CD4-positive, alpha-beta T cell treated with Interleukin-1 beta for 1 hour (primary cell): ENCODE data around the gene PIGR.

ENCODE experiments used
- DNase-seq, 2 donors: peaks; one replicate each; pipeline ENCODE4 v3.0.0-alpha.2; 2020 to 2022

Gene PIGR

GRCh38 chr1:206958144-206958543 is 11.9 kb upstream of the PIGR start:
- DNase-seq: no peak

DNA sequence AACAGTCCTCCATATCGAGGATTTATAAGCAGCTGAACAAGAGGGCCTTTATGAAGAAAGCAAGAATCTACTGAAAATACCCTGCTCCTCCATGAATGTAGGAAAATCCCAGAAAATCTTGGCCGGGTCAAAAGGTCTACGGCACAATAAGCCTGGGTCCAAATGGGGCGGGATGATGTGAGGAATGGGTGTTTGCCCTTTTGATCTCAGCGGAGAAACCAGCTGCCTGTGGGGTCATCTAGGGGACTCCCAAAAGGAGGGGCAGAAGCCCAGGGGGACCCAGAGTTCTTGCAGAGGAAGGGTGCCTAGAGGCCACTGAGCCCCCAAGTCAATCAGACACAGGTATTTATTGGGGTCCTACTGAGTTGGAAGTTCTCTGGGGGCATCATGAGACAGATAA is 11.4 kb upstream of the PIGR start:
- no peak for DNase-seq

DNA sequence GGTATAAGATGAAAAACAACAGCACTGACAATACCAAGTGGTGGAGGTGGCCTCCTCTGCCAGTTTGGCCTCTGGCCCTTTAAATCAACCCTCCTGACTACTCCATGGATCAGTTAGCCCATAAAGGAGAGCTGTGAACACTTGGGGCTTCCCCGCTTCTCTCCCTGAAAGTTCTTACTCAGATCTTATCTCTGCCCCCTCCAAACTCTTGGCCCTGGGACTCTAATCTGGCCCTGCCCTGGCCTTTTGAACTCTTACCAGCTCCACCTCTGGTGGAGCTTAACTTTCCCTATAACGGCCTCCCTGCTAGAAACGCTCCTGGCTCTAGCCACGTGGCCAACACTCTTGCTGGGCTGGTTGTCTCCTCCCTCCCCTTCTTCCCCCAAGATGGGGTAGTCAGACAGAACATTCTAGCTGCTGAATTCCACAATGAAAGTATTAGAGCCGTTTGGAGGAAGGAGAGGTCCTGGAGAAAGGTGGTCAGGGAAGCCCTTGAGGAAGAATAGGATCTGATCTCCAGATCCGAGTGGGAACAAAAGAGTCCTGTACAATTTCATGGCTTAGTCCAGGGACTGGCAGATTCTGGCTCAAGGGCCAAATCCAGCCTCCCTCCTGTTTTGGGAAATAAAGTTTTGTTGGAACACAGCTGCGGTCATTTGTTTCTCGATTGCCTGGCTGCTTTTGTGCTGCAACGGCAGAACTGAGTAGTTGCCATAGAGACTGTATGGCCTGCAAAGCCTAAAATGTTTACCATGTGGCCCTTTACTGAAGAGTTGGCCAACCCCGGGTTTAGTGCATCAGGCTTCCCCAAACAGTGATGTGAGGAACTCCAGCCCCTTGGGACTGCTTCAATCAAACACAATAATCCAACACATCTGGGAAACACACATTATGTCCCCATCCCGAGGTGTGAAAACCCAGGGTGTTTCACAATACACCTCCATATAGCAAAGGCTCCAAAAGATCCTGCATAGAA is 9.5 kb upstream of the PIGR start:
- no peak for DNase-seq

- no peak for DNase-seq
Measured at GRCh38 chr1:206954459-206955342, 8.4 kb upstream of the PIGR start.

- no peak for DNase-seq
Measured at GRCh38 chr1:206953626-206954025, 7.4 kb upstream of the PIGR start.

DNA sequence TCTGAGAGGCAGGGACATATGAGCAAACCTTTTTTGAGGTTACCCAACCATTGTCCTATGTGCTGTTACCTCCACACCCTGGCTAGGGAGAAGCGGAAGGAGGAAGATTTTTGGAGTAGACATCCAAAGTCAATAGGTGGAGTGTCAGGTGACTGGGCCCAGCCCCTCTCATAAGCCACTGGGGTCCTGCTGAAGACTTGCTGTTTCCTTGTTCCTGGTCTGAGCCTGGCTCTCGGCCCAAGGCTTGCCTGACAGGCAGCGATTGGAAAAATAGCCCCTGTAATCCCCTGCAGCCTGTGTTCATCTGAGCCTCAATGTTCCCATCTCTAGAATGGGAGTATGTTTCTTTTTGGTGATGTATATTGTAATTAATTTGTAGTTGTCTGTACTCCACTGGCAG is 6.9 kb upstream of the PIGR start:
- no peak for DNase-seq

DNA sequence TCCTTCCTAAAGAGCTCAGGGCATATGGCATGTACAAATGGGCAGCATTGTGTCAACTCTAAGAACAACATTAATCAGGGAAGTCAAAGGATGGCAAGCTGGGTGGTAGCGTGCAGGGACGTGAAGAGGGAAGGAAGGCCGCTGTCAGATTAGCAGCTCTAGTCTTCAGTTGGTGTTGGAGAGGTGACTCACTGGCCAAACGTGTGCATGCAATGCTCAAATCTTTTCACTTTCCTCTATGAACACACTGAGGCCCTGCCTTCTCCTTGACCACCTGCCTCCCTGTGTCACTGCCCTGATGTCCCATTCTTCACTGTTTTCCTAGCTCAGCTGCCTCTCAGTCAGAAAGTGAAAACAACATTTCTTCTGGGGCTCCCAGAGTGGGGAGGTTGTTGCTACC is 5.9 kb upstream of the PIGR start:
- peak in 1 of 2 donors; percentile 24 for DNase-seq

GRCh38 chr1:206951318-206952100 is 5.2 kb upstream of the PIGR start:
- no peak for DNase-seq

GRCh38 chr1:206949641-206950040 is 3.4 kb upstream of the PIGR start:
- DNase-seq: no peak

DNA sequence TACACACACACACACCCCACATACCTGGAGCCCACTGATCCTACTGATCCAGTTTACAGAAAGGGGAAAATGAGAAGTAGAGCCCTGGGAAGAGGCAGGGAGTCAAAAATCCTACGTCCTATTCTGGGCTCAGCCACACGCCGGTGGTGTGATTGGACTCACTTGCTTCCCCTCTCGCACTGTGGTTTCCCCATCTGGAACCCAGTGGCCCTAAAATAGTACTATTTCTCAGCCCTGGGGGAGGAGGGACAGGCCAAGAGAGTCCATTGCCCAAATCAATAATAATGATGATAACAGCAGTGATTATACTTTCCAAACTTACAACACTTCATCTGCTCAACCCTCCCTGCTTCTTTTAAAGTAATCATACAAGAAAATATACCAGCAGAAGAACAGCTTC is 2.9 kb upstream of the PIGR start:
- no peak for DNase-seq

- no peak for DNase-seq
Measured at GRCh38 chr1:206947255-206947654, 989 bp upstream of the PIGR start.

DNA sequence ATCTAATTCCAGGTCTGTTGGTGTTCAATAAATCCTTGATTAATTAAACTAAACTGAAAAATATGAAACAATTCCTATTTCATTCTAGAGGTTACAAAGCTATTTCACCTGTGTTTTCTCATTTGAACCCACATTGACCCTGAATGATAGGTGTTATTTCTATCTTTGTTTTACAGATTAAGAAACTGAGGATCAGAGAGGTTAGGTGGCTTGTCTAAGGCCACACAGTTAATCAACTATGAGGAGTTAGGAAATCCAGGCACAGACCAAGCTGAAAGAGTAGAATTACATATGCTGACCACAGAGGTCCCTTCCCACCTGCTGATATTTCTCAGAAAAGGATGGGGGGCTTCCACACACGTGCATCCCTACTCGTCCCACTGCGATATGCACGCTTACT is 487 bp downstream of the PIGR start:
- DNase-seq: no peak

GRCh38 chr1:206944703-206945102 is 1.6 kb downstream of the PIGR start:
- DNase-seq: no peak

DNA sequence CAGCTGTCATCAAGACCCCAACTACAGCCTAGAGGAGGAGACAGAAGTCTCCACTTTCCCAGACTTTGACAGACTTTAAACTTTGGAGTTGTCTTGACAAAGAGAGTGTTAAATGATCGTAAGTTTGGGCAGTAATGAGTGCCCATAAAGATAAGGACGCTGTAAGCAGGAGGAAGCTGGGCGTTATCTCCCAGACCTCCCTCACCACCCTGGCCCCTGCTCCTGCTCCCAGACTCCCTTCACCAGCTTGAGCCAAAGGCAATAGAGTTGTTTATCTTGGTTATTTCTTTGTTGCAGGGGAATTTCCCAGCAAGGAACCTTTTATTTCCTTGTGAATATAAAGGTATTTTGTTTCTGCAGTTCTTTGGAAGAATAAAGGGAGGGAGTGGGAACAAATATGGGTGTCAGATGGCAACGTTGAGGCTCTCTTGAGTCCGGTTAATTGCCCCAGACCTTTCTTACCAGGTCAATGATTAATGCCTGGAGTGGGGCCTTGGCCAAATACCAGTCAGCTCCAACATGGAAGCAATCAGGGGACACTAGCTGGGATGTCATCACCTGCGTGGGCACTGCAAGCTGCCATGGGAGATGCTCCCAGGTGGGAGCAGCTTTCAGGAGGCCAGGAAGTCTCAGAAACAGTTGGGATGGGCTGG is 4.4 kb downstream of the PIGR start:
- DNase-seq: no peak

DNA sequence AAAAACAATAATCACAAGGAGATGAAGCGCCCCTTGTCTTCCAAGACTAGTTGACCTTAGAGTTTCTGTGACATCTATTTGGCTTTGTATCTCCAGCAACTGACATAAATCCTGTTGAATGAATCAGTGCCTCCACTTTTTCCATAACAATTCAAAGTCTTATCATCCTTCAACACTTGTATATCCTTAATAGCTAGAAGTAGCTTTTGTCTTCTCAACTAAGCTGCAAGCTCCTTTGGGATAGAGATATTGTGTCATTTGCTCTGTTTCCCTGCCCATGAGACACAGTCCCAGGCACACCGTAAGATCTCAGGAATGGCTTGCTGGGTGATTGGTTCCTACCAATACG is 5.7 kb downstream of the PIGR start:
- DNase-seq: no peak

- DNase-seq: no peak
Measured at GRCh38 chr1:206939841-206940587, 6.3 kb downstream of the PIGR start.

- no peak for DNase-seq
Measured at GRCh38 chr1:206939131-206939530, 7.1 kb downstream of the PIGR start.

DNA sequence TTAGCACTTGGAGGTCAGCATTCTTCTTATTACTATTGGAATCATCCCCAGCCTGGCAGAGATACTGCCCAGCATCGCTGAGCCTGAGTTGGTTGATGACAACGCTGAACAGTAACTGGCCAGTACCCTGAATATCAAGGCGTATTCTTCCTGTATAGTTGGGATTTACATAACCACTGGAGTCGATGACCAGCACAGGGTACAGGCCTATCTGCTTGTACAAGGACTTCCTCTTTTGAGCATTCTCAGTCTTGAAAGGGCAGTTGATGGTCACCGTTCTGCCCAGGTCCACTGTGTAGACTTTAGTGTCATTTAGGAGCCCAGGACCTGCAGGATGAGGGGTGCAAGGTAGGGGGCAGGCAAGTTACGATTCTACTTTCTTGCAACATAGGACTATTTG is 8.8 kb downstream of the PIGR start:
- no peak for DNase-seq

DNA sequence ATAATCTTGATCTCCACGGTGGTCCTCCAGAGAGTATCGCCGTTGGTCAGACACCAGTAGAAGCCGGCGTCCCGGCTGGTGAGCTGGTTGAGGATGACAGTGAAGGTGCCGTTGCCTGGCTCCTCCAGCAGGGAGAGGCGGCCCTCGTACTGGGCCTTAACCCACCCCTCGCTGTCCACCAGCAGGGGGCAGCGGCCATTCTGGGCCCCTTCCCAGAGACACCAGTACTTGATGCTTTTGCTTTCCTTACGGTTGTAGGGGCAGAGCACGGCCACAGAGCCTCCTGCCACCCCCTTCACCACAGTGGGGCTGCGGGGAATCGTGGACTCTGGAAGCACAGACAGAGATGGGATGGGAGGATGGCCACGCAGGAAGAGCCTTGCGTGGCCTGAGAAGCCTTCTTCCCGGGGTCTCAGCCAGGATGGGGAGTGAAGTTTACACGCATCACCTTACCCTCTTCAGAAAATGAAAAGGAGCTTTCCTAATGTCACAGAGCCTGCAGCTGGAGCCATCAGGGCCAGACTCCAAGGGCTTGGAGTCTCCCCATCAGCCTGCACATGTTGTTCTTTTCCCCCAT is 10.7 kb downstream of the PIGR start:
- peak; percentile 41 to 48 for DNase-seq

- peak; percentile 75 to 77 for DNase-seq
Measured at GRCh38 chr1:206933333-206933945, 12.8 kb downstream of the PIGR start.

DNA sequence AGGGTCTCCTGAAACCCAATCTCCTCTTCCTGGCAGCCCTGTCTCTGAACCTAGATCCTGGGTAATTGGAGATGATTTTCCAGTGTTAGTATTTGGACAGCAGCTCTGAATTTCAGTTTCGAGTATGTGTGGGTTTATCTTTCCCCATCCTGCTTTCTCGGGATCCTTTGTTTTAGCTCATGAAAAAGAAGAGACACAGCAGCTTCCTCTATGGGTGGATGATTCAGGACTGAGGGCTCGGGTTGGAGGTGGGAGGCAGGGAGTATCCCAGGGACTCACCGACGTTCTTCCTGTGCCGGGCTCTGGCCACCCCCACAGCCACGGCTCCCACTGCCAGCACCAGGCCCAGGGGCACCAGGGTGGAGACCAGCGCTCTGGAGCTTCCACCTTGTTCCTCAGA is 14.1 kb downstream of the PIGR start:
- DNase-seq: no peak
